GM23338 (cell line): ENCODE results near the gene FEN1. TPM values are rescaled to one million over a fixed set of nuclear protein-coding genes. Genes with fewer than 3 reads are reported as not detected.

Source experiments
- ATAC-seq: fragments of 200-7000 bp; cut with Tn5 transposase; 3 replicates; pipeline ENCODE4 v1.9.1; 2020
- DNase-seq: peaks from one replicate; pipeline ENCODE4 v3.0.0-alpha.2; 2015; ENCODE audit warnings: low spot score
- H2AFZ ChIP-seq: fragments of 200-600 bp; sonication (generic); 2 replicates; pipeline ENCODE4 v1.8.0; 2016; ENCODE audit warnings: antibody characterized with exemption, mild to moderate bottlenecking, moderate library complexity
- H3F3A ChIP-seq: fragments of 200-600 bp; sonication (generic); replicated peaks from 2 replicates; pipeline ENCODE4 v1.8.0; 2017; ENCODE audit warnings: antibody characterized with exemption, mixed run types, low read depth
- H3K27ac ChIP-seq: fragments of 200-600 bp; sonication (generic); 2 replicates; pipeline ENCODE4 v1.6.1; 2016; ENCODE audit warnings: low read depth
- H3K27me3 ChIP-seq: fragments of 200-600 bp; sonication (generic); 2 replicates; pipeline ENCODE4 v1.8.0; 2016; ENCODE audit warnings: mild to moderate bottlenecking, mixed run types, moderate library complexity; ENCODE audit not compliant: insufficient read depth
- H3K36me3 ChIP-seq: fragments of 200-600 bp; sonication (generic); 2 replicates; pipeline ENCODE4 v1.8.0; 2016; ENCODE audit warnings: mild to moderate bottlenecking; ENCODE audit not compliant: insufficient read depth
- H3K4me1 ChIP-seq: fragments of 200-600 bp; sonication (generic); 2 replicates; pipeline ENCODE4 v1.8.0; 2016; ENCODE audit warnings: mild to moderate bottlenecking, moderate library complexity; ENCODE audit not compliant: insufficient read depth
- H3K4me2 ChIP-seq: fragments of 200-600 bp; sonication (generic); 2 replicates; pipeline ENCODE4 v1.7.1; 2017; ENCODE audit warnings: mixed run types
- H3K4me3 ChIP-seq: fragments of 200-600 bp; sonication (generic); 2 replicates; pipeline ENCODE4 v1.6.1; 2016; ENCODE audit warnings: mixed run types
- H3K79me2 ChIP-seq: fragments of 200-600 bp; sonication (generic); replicated peaks from 2 replicates; pipeline ENCODE4 v1.8.0; 2017; ENCODE audit warnings: mild to moderate bottlenecking; ENCODE audit not compliant: insufficient read depth
- H3K9me2 ChIP-seq: fragments of 200-600 bp; sonication (generic); 2 replicates; pipeline ENCODE4 v1.8.0; 2017; ENCODE audit not compliant: insufficient read depth
- H4K20me1 ChIP-seq: fragments of 200-600 bp; sonication (generic); replicated peaks from 2 replicates; pipeline ENCODE4 v1.8.0; 2017; ENCODE audit warnings: mild to moderate bottlenecking; ENCODE audit not compliant: insufficient read depth
- H3K27ac Mint-ChIP-seq: 2 replicates; pipeline ENCODE4 v1.8.0; 2020; ENCODE audit warnings: inconsistent platforms, mild to moderate bottlenecking, moderate library complexity, mixed read lengths
- H3K27me3 Mint-ChIP-seq: 3 replicates; pipeline ENCODE4 v1.8.0; 2022; ENCODE audit warnings: low read depth, mild to moderate bottlenecking, moderate library complexity, mixed read lengths, inconsistent platforms; ENCODE audit not compliant: insufficient read depth, poor library complexity
- H3K36me3 Mint-ChIP-seq: 3 replicates; pipeline ENCODE4 v1.8.0; 2021; ENCODE audit warnings: low read depth, mild to moderate bottlenecking, inconsistent platforms, moderate library complexity, mixed read lengths
- H3K4me1 Mint-ChIP-seq: 3 replicates; pipeline ENCODE4 v1.8.0; 2020; ENCODE audit warnings: mild to moderate bottlenecking, inconsistent platforms, mixed read lengths
- H3K4me3 Mint-ChIP-seq: 3 replicates; pipeline ENCODE4 v1.8.0; 2021; ENCODE audit warnings: moderate library complexity, mild to moderate bottlenecking, inconsistent platforms, mixed read lengths
- H3K9me3 Mint-ChIP-seq: 3 replicates; pipeline ENCODE4 v1.8.0; 2020; ENCODE audit warnings: moderate library complexity, mild to moderate bottlenecking, inconsistent platforms, mixed read lengths
- CTCF ChIP-seq, 2 experiments: fragments of 200-600 bp in 1 of 2; sonication (generic) in 1 of 2; conservative IDR thresholded peaks; 2 replicates each; pipeline versions ENCODE4 v1.5.1 to v1.6.1; 2016 to 2017; ENCODE audit warnings: antibody characterized with exemption in 2 of 2, low read depth in 2 of 2, mild to moderate bottlenecking in 2 of 2, moderate library complexity in 1 of 2
- EZH2phosphoT487 ChIP-seq: fragments of 200-600 bp; sonication (generic); IDR thresholded peaks from one replicate; pipeline ENCODE4 v1.8.1; 2018; ENCODE audit warnings: antibody characterized with exemption; ENCODE audit not compliant: unreplicated experiment
- POLR2AphosphoS5 ChIP-seq: IDR thresholded peaks from 2 replicates; pipeline ENCODE4 v1.6.1; 2016; ENCODE audit warnings: antibody characterized with exemption, low read depth
- ZNF331 ChIP-seq: fragments of 250-450 bp; sonication (Bioruptor Pico); IDR thresholded peaks from 2 replicates; pipeline ENCODE4 v1.5.0; 2020; ENCODE audit warnings: low read depth, mild to moderate bottlenecking, moderate library complexity
- polyA plus RNA-seq: library from polyadenylated mRNA; unstranded; fragments of >200 nt; fragmentation: Nextera tagmentation; extraction: Ambion mirVana; gene quantifications from 2 replicates; pipeline ENCODE4 v1.2.1, GENCODE V29; 2016
- total RNA-seq: library from RNA; depleted of rRNA; stranded (reverse); fragments of >200 nt; shearing (Covaris generic); gene quantifications from 2 replicates; pipeline ENCODE4 v1.2.3, GENCODE V29; 2014
- TF ChIP-seq, protein P1 (sequence below): IDR thresholded peaks from one replicate; pipeline ENCODE4 v1.6.1; 2018; ENCODE audit warnings: antibody characterized with exemption; ENCODE audit not compliant: unreplicated experiment

Gene FEN1
- total and polyA plus RNA-seq, 2 experiments from 2014 or later, result 85.1 to 89.0 TPM

DNA sequence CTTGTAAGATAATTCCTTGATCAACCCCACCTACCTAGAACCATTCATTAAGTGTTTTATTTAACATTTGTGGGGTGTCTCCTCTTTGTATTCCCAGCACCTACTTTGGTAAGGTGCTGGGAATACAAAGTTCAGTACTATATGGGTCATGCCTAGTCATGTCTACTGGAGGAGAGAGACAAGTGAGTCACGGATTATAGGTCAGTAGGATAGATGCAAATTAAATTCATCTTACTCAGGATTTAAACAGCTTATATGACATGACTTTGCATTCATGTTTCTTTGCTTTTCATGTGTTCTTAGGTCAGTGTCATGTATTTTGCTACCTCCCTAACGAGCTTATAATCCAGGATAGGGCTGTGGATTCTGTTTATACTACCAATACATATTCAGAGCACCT is 27.5 kb downstream of the FEN1 start (continued):
- TF ChIP-seq, protein P1, sequence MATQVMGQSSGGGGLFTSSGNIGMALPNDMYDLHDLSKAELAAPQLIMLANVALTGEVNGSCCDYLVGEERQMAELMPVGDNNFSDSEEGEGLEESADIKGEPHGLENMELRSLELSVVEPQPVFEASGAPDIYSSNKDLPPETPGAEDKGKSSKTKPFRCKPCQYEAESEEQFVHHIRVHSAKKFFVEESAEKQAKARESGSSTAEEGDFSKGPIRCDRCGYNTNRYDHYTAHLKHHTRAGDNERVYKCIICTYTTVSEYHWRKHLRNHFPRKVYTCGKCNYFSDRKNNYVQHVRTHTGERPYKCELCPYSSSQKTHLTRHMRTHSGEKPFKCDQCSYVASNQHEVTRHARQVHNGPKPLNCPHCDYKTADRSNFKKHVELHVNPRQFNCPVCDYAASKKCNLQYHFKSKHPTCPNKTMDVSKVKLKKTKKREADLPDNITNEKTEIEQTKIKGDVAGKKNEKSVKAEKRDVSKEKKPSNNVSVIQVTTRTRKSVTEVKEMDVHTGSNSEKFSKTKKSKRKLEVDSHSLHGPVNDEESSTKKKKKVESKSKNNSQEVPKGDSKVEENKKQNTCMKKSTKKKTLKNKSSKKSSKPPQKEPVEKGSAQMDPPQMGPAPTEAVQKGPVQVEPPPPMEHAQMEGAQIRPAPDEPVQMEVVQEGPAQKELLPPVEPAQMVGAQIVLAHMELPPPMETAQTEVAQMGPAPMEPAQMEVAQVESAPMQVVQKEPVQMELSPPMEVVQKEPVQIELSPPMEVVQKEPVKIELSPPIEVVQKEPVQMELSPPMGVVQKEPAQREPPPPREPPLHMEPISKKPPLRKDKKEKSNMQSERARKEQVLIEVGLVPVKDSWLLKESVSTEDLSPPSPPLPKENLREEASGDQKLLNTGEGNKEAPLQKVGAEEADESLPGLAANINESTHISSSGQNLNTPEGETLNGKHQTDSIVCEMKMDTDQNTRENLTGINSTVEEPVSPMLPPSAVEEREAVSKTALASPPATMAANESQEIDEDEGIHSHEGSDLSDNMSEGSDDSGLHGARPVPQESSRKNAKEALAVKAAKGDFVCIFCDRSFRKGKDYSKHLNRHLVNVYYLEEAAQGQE, result no peak

DNA sequence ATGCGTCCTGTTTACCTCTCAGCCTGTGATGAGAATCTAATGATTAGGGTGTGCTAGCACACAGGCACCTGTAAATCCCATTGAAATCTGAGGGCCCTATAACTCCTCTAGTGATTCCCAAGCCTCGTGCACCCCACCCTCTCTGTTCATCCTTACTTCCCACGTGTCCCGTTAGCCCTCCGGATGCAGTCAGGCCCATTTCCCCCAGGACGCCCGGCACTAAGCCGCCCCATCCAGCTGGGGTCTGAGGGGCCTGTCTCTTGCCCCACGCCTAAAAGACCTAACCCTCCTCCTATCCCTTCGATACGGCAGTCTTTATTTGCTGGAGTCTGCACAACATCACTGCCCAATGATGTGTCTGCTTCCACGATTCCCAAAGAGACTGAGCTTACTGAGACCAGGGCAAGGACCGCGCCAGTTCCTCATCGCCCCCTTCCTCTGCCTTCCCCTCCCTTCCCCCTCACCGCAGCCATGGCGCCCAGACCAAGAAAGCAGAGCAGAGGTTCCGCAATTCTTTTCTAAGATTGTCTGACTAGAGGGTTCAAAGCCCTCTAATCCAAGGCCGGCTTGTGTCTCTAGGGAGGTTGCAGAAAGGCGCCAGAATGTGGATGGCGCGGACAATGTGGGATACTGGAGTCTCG is 34.3 kb downstream of the FEN1 start:
- peaks cover 33% of the 10 kb centered on the region for H3F3A ChIP-seq
- TF ChIP-seq EZH2phosphoT487, result no peak
- no peak for TF ChIP-seq CTCF (conservative IDR thresholded peaks at IDR 0.05; ENCODE audit: low read depth in 2 of 2)
- no peak for TF ChIP-seq ZNF331 (CRISPR knock-in tag)
- TF ChIP-seq POLR2AphosphoS5, result peak; percentile 32; the same call in 1 of the 2 replicates
- H3K4me2 ChIP-seq, result peak overlapping the region; percentile 100
- Mint-ChIP-seq H3K27ac (peak overlapping the region; percentile 97), H3K4me3 (peak overlapping the region; percentile 87), H3K4me1 (peaks cover 38% of the 10 kb centered on the region), H3K9me3 (peaks cover 3% of the 10 kb centered on the region; the same call in 1 of the 3 replicates), H3K27me3 (peaks cover 21% of the 10 kb centered on the region), H3K36me3 (peaks cover 36% of the 10 kb centered on the region)
- peaks cover 23% of the 10 kb centered on the region for H4K20me1 ChIP-seq
- H2AFZ ChIP-seq, result peak overlapping the region; percentile 86; the same call in 1 of the 2 replicates
- peaks cover 40% of the 10 kb centered on the region for H3K4me1 ChIP-seq
- H3K4me3 ChIP-seq, result peak overlapping the region; percentile 99
- H3K79me2 ChIP-seq, result peaks cover 42% of the 10 kb centered on the region
- peak; percentile 15 for ATAC-seq
- no peak for DNase-seq
- peaks cover 5% of the 10 kb centered on the region for H3K36me3 ChIP-seq
- no peaks in the 10 kb centered on the region for H3K9me2 ChIP-seq
- H3K27ac ChIP-seq, result peak overlapping the region; percentile 99
- no peaks in the 10 kb centered on the region for H3K27me3 ChIP-seq
